HCEC 1CT (cell line): ENCODE results near the gene PIK3CB.
"Not testable (repeated sequence)": the region's sequence is repeated elsewhere in the genome, so short reads cannot be mapped to it uniquely, and the experiment has no call there.

Experiments
- DNase-seq: peaks from one replicate; pipeline ENCODE4 v3.0.0-alpha.2; 2017

The PIK3CB gene

GRCh38 chr3:138732456-138732855 is 102.3 kb downstream of the PIK3CB start:
- no peak for DNase-seq

GRCh38 chr3:138726946-138727730 is 107.6 kb downstream of the PIK3CB start:
- DNase-seq: peak; percentile 9

GRCh38 chr3:138726042-138726441 is 108.7 kb downstream of the PIK3CB start:
- not testable (repeated sequence) for DNase-seq

GRCh38 chr3:138725116-138725515 is 109.6 kb downstream of the PIK3CB start:
- DNase-seq: no peak

- no peak for DNase-seq
Measured at GRCh38 chr3:138724443-138724842, 110.3 kb downstream of the PIK3CB start.

- no peak for DNase-seq
Measured at GRCh38 chr3:138718849-138719248, 115.9 kb downstream of the PIK3CB start.

GRCh38 chr3:138717348-138717747 is 117.4 kb downstream of the PIK3CB start:
- no peak for DNase-seq

GRCh38 chr3:138712086-138712485 is 122.6 kb downstream of the PIK3CB start:
- DNase-seq: no peak

- no peak for DNase-seq
Measured at GRCh38 chr3:138705675-138706074, 129.1 kb downstream of the PIK3CB start.

- DNase-seq: no peak
Measured at GRCh38 chr3:138696666-138697370, 137.9 kb downstream of the PIK3CB start.

GRCh38 chr3:138694287-138695007 is 140.3 kb downstream of the PIK3CB start:
- peak; percentile 99 for DNase-seq

GRCh38 chr3:138692152-138692551 is 142.6 kb downstream of the PIK3CB start:
- DNase-seq: no peak

- DNase-seq: no peak
Measured at GRCh38 chr3:138691351-138691750, 143.4 kb downstream of the PIK3CB start.

- no peak for DNase-seq
Measured at GRCh38 chr3:138690036-138690435, 144.7 kb downstream of the PIK3CB start.

- DNase-seq: no peak
Measured at GRCh38 chr3:138688871-138689299, 145.8 kb downstream of the PIK3CB start.

- peak; percentile 81 for DNase-seq
Measured at GRCh38 chr3:138687236-138687635, 147.5 kb downstream of the PIK3CB start.

GRCh38 chr3:138686771-138687221 is 147.9 kb downstream of the PIK3CB start:
- peak; percentile 74 for DNase-seq

- DNase-seq: no peak
Measured at GRCh38 chr3:138684396-138684795, 150.3 kb downstream of the PIK3CB start.

- no peak for DNase-seq
Measured at GRCh38 chr3:138682648-138683047, 152.1 kb downstream of the PIK3CB start.

- no peak for DNase-seq
Measured at GRCh38 chr3:138681463-138682220, 153.1 kb downstream of the PIK3CB start.

- DNase-seq: not testable (repeated sequence)
Measured at GRCh38 chr3:138680974-138681373, 153.8 kb downstream of the PIK3CB start.

- no peak for DNase-seq
Measured at GRCh38 chr3:138678874-138679392, 155.8 kb downstream of the PIK3CB start.
